DMS53 treated with DMSO at 0.1 percent for 48 hours (cell line): ENCODE measurements around the gene CFAP410.
A peak's percentile ranks its signal among the peaks of the same experiment; 100 is the strongest.

Source experiments
- DNase-seq: peaks from one replicate; lab custom pipeline; 2025; ENCODE audit not compliant: unreplicated experiment; lab: John Stamatoyannopoulos, UW

CFAP410 gene

DNA sequence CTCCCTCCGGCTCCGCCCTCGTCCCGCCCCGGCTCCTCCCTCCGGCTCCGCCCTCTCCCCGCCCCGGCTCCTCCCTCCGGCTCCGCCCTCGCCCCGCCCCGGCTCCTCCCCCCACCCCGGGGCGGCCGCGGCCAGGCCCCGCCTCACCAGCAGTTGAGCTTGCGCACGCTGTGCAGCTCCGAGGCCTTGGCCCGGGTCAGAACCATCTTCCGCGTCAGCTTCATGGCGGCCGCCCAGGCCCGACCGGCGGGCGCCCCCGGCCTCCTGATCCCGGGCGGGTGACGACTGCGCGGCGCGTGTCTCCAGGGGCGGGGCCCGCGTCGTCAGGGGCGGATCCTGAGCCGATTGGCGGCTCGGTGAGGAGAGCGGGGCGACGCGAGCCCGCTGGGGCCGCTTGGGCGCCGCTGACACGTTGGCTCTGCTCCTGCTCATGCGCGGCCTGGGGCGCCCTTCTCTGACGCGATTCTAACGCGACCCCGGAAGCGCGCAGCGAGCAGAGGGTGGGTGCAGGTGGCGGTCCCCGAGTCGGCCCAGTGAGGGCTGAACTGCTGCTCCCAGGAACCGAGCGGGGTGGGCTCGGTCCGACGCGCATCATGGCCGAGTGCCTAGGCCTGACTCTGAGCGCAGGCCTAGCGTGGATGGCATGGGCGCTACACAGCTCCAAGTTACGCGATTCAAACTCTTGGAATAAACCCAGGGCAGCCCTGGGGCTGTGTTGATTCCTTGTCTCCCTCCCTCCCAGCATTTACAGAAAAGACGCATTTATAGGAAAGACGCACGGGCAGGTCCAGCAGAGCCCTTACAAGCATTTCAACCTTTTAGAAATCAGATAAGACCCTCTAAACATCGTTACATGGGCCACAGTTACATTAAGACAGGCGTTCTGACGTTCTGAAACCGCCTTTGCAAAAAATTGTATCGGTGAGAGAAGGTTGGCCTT, at the start of gene CFAP410:
CFAP410 (minus strand) TSS at position 420 of the 940 bp plus-strand sequence; CDS start at position 224, 196 bp downstream.
- DNase-seq = peak; percentile 77

DNA sequence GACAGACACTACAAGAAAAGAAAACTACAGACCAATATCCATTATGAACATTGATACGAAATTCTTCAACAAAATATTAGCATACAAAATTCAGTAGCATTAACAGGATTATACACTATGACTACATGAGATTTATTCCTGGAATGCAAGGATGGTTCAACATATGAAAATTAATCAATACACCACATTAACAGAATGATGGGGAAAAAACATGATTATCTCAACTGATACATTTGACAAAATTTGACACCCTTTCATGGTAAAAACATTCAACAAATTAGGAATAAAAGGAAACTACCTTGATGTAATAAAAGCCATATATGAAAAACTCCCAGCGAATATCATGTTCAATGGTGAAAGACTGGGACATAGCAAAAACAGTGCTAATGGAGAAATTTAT, 45.8 kb upstream of the CFAP410 start:
- no peak for DNase-seq

DNA sequence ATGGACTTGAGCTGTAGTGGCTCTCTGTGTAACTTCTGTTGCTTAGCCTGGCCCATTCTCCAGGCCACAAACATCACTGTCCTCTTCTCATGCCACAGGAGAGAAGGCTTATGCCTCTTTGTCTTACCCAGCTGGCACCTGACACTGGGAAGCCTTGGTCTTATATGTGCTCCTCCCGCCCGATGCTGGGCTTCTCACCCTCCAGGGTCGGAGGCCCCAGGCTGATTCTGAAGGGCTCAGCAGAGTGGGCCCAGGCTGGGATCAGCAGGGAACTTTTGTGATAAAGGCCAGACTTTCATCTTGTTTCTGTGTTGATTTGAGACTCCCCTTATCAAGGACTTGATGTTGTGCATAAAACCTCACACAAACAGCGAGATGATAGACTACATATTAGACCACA, 44.0 kb upstream of the CFAP410 start:
- DNase-seq = no peak

DNA sequence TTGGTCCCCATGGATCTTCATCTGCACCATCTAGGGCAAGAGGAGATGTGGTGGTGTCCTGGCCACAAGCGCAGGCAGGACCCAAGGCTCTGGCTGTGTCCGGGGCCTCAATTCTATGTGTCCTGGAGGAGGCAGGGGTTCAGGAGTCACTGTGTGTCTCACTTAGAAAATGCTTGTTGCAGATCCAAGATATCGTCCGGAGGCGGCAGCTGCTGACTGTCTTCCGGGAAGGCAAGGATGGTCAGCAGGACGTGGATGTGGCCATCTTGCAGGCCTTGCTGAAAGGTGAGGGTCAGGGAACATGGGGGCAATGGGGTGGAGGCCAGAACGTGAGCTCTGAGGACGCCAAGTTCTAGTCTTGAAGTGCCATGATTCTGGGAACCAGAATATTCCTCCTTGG, 43.3 kb upstream of the CFAP410 start:
- DNase-seq = no peak

DNA sequence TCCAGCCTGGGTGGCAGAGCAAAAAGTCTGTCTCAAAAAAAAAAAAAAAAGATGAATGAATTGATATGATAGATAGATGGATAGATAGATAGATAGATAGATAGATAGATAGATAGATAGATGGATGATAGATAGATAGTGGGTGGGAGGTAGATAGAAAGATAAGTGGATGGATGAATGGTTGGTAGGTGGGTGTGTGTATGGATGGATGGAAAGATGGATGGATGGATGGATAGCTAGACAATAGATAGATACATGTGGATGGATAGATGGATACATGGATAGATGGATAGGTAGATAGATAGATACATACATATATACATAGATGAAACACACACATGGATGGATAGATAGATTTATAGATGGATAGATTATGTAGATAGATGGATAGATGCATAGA, 42.7 kb upstream of the CFAP410 start:
- no peak for DNase-seq

DNA sequence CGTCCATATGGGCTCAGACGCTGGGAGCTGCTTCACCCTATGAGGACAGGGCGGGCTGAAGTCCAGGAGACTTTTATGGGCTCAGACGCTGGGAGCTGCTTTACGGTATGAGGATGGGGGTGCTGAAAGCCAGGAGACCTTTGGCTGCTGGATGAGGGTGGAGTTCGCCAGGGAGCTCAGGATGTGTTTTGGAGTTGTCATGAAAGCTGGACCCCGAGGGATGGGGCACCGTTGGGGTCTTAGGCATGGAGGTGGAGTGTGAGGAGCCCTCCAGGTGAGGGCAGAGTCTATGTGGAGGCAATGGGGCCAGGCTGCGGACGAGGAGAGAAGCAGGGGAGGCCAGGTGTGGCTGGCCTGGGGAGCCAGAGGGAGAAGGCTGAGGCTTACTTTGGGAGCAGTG, 41.7 kb upstream of the CFAP410 start:
- DNase-seq = no peak

DNA sequence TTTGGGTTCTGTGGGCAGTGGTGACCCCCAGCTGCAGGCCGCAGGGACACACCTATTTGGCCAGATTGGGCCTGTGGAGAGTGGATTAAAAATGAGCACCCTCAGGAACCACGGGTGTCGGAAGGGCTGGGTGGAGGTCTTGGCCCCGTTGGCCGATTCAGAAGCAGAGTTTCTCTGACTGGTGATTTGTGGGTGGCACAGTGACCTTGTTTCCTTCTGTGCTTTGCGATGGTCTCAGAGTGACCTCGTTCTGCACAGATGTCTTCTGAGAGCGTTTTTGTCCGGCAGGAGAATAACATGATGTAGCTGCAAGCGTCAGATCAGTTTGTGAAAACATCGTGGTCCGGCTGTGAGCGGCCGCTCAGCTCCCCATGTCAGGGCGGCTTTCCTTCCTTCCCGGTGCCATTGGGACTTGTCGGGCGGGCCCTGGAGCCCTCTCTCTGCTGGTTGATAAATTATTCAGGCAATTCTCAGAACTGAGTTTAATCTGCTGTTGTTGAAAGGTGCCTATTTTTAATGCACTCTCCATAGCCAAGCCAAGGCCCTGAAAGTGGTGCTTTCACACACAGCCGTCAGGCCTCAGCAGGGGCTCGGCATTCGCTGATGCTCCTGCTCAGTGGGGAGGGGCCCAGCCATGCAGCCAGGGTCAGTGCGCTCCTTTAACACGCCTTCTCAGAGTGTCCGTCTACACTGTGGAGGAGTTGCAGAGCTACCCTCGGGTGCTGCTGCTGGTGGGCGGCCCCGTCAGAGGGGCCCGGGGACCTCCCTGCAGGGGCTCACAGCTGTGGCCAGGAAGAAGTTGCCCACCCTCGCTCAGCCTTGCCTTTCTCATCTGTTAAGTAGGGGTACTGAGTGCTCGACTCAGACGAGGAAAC, 41.0 kb upstream of the CFAP410 start:
- DNase-seq = no peak

DNA sequence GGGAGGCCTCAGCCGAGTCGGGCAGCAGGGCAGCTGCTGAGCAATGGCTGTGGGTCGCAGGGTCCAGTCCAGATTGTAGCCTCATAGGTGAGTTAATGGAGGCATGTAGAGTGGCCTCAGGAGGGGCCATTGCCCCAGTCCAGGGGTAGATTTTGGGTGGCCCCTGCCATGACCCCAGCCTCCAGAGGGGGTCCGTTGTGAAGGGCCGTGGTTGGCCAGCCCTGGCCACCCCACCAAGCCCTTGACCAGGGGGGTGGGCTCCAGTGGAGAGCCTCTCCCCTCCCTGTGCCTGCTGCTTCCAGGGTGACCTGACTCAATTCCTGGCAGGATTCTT, 40.3 kb upstream of the CFAP410 start:
- no peak for DNase-seq

DNA sequence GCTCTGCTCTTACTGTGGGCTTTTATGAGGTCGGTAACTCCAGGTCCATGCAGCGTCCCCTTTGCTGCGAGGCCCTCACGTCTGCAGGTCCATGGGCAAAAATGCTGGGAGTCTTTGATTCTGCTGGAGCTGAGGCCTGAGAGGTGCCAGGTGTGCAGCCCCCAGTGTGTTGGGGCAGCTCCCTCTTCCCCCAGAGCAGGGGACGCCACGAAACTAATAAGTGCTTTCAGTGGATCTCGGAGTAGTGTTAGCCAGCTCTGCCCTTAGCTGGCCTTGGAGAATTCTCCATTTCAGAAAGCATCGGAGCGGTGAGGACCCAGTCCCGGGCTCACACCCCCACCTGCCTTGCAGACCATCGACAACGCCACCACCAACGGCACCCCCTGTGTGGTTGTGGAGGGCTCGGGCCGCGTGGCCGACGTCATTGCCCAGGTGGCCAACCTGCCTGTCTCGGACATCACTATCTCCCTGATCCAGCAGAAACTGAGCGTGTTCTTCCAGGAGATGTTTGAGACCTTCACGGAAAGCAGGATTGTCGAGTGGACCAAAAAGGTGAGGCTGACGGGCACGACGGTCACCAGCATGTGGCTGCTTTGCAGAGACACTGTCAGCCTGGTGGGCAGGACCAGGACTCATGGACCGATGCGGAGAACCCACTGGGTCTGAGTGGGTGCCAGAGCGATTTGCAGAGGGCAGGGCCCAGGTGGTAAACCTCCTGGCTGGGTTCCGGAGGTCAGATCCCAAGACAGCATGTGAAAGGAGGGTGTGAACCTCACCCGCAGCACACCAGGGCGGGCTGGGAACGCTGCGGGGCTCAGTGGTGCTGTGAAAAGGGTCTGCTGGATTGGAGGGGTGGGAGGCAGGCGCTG, 39.7 kb upstream of the CFAP410 start:
- DNase-seq = no peak

DNA sequence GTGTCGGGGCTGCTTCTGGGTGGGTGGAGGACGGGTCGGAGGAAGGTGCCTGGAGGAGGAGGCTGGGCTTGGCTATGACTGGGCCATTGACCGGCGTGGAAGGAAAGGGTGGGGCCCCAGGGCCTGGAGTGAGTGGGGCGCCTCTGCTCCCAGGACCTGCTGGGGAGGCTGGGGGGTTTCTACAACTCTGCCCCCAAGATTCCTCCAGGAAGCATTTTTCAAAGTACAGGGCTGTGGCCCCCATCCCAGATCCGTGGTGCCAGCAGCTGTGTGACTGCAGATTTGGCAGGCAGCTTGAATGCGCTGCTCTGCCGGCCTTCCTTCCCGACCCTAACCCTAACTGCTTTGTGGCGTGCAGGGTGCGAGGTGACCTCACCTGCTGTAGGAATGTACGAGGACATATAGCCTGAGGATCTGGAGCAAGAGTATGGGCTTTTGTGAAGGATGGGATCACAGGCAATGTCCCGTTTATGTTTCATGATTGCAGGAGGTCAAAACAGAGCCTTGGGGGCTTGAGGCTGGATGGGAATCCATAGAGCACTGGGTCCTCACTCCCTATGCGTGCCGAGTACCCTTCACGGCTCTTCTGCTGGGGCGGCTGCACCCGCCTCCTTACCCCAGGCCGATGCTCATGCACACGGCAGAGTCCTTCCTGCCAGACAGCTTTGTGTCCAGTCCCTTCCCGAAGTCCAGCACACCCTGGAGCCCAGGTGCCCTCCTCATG, 38.9 kb upstream of the CFAP410 start:
- DNase-seq = no peak

DNA sequence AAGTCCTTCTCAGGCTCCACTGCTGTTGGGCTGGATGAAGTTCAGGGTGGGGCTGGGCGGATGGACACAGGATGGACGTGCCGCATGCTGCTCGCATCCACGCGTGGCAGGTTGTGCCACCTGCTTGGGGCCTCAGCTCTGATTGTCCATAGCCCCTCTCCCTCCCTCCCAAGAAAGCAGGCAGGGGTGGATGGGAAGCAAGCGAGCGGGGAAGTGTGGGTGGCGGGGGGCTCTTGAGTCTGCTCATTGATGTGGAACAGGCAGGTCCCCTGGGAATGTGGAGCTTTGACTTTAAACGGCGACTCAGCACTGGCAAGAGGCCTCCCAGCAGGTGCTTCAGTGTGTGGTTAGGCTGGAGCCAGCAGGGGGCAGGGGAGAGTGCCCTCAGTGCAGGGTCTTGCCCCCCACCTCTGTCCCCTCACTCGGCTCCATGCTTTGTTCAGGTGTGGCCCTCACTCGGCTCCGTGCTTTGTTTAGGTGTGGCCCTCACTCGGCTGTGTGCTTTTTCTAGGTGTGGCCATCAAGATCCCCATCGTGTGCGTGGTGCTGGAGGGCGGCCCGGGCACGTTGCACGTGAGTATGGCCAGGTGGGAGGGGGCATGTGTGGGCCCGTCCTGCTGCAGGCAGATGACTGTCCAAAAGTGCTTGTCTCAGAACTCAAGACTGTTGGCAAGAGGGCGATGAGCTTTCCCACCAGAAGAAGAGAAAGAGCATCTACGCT, 38.2 kb upstream of the CFAP410 start:
- DNase-seq = no peak

DNA sequence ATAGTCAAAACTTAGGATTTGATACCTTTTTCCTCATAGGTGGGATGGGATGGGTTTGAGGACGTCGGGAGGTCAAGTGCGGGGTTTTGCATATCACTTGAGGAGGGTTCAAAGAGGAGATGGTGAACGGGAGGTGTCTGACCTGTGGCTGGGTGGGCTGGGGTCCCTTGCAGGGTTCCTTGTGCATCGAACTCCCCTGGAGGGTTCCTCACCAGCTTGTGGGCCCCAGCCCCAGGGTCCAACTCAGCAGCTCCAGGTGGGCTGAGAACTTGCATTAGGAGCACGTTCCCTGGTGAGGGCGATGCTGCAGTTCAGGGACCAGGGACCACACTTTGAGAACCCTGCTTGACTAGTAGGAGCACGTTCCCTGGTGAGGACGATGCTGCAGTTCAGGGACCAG, 37.4 kb upstream of the CFAP410 start:
- no peak for DNase-seq

DNA sequence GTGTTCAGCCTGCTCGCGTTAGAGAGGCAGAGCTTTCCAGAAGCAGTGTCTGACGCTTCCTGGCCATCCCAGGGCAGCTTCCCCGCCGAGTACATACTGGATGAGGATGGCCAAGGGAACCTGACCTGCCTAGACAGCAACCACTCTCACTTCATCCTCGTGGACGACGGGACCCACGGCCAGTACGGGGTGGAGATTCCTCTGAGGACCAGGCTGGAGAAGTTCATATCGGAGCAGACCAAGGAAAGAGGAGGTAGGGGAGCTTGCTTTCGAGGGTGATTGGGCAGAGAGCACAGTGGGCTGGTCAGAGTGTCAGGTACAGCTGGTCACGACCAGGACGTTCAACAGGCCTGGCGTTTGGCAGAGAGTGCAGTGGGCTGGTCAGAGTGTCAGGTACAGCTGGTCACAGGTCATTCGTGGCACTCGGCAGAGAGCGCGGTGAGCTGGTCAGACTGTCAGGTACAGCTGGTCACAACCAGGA, 36.6 kb upstream of the CFAP410 start:
- no peak for DNase-seq

DNA sequence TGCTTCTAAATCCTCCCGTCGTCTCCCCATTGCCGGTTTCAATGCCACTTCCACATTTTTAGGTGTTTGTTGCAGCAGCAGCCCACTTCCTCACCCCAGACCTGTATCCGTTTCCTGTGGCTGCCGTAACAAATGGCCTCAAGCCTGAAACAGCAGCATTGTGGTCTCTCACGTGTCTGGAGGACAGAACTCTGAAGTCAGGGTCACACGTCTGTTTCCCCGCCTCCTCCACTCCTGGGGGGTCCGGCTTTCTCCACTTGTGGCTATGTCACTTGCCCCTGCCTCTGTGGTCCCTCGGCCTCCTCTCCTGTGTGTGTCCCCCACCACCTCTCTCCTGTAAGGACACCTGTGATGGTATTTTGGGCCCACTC, 36.1 kb upstream of the CFAP410 start:
- no peak for DNase-seq

DNA sequence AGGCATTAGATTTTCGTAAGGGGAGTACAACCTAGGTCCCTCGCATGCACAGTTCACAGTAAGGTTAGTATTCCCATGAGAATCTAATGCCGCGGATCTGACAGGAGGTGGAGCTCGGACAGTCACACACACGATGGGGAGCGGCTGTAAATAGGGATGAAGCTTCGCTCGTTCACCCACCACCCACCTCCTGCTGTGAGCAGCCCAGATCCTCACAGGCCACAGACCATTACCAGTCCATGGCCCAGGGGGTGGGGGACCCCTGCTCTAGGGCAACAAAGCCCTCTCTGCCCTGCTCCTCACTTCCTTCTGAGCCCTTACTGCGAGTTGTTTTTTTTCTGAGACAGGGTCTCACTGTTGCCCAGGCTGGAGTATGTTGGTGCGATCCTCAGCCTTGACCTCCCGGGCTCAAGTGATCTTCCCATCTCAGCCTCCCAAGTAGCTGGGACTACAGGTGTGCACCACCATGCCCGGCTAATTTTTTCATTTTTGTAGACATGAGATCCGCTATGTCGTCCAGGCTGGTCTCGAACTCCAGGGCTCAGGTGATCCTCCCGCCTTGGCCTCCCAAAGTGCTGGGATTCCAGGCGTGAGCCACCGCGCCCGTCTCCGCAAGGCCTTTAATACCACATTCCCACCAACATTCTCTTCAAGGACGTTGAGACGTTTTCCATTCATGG, 35.6 kb upstream of the CFAP410 start:
- no peak for DNase-seq

DNA sequence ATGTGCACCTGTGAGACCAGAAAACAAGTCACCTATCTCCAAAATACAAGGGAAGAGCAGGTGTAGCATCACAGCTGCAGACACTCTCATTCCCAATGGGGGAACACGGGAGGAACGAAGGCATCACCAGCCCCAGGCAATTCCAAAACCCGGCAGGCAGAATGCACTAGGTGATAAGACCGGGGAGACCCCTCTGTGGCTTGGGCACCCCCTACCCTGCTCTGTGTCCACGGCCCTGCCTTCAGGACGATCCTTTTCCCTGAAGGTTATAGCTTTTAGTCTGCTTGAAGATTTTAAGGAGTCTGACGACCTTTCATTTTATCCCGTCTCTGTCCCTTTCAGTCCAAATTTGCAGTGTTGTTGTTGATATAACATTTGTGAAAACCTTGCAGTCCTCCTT, 33.4 kb upstream of the CFAP410 start:
- DNase-seq = no peak

DNA sequence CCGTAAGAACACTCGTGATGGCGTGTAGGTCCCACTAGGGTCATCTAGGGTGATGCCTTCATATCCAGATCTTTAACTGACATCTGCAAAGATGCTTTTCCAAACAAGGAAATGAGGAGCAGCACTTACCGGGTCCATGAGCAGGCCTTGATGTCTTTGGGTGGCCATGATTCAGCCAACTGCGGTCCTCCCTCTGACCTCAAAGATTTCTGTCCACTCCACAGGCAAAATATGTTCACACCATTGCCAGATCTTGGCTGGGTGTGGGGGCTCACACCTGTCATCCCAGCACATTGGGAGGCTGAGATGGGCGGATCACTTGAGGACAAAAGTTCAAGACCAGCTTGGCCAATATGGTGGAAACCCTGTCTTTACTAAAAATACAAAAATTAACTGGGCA, 32.4 kb upstream of the CFAP410 start:
- no peak for DNase-seq

DNA sequence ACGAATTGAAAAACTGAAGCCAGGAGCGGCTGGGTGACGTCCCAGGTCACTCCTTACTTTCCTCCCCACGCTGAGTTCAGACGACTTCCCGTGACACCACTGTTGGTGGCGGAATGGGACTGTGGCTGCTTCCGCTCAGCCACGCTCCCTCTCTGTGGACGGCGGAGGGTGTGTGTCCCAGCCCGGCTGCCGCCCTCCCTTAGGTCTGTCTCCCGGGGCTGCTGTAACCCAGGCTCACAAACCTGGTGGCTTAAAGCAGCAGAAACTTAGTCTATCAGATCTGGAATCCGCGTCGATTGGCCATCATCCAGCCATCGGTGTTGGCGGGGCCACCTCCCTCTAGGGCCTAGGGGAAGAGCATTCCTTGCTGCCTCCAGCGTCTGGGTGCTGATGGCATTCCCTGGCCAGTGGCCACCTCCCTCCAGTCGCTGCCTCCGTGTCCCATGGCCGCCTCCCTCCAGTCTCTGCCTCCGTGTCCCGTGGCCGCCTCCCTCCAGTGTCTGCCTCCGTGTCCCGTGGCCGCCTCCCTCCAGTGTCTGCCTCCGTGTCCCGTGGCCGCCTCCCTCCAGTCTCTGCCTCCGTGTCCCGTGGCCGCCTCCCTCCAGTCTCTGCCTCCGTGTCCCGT, 31.7 kb upstream of the CFAP410 start:
- DNase-seq = no peak
